CD4-positive, alpha-beta T cell (primary cell): ENCODE results near the gene GOLT1A. TPM values are rescaled to one million over a fixed set of nuclear protein-coding genes. Genes with fewer than 3 reads are reported as not detected.

Source experiments
- ATAC-seq: fragments of 200-7000 bp; cut with Tn5 transposase; one replicate; pipeline ENCODE4 v1.10.0; 2022; ENCODE audit warnings: mild to moderate bottlenecking; ENCODE audit not compliant: poor library complexity
- CTCF ChIA-PET: fragments of 350-600 bp; sonication (Branson Sonifier 250); formaldehyde crosslinking; loops from one replicate; lab custom pipeline; 2021; ENCODE audit warnings: antibody characterized with exemption, inconsistent platforms; lab: Charles Lee
- POLR2A ChIA-PET: fragments of 350-600 bp; sonication (Branson Sonifier 250); formaldehyde crosslinking; loops from one replicate; lab custom pipeline; 2021; ENCODE audit warnings: antibody characterized with exemption, inconsistent platforms; lab: Charles Lee
- DNase-seq, 14 experiments: peaks; one replicate each; pipeline ENCODE4 v3.0.0-alpha.2; 2013 to 2020; ENCODE audit warnings: mixed read lengths in 2 of 14
- H3K27ac ChIP-seq, 2 donors: one replicate each; pipeline versions ENCODE4 v1.5.1 to v1.7.0; 2013; ENCODE audit warnings: low read length in 2 of 2, low read depth in 1 of 2, mild to moderate bottlenecking in 1 of 2
- H3K27me3 ChIP-seq, 2 experiments: 1 replicate in 1 of 2; 2 replicates in 1 of 2; pipeline versions ENCODE4 v1.6.1 to v1.7.0; 2013; ENCODE audit warnings: low read length in 2 of 2, control low read depth in 1 of 2, mild to moderate bottlenecking in 1 of 2, moderate library complexity in 1 of 2; ENCODE audit not compliant: insufficient read depth in 2 of 2, control insufficient read depth in 1 of 2
- H3K36me3 ChIP-seq: one replicate; pipeline ENCODE4 v1.6.1; 2013; ENCODE audit warnings: low read length, control low read depth; ENCODE audit not compliant: insufficient read depth
- H3K4me1 ChIP-seq: one replicate; pipeline ENCODE4 v1.6.1; 2013; ENCODE audit warnings: low read length, control low read depth; ENCODE audit not compliant: insufficient read depth
- H3K4me3 ChIP-seq: one replicate; pipeline ENCODE4 v1.5.1; 2013; ENCODE audit warnings: mild to moderate bottlenecking, low read length, moderate library complexity
- H3K9me3 ChIP-seq, 2 experiments: 1 replicate in 1 of 2; 2 replicates in 1 of 2; pipeline versions ENCODE4 v1.6.1 to v1.7.0; 2013; ENCODE audit warnings: low read length in 2 of 2, mild to moderate bottlenecking in 2 of 2, control low read depth in 1 of 2, moderate library complexity in 1 of 2; ENCODE audit not compliant: control insufficient read depth in 1 of 2, insufficient read depth in 1 of 2
- H3K27ac Mint-ChIP-seq: one replicate; pipeline ENCODE4 v1.8.0; 2020; ENCODE audit warnings: mixed read lengths
- H3K27me3 Mint-ChIP-seq: one replicate; pipeline ENCODE4 v1.8.0; 2021; ENCODE audit warnings: mixed read lengths
- H3K36me3 Mint-ChIP-seq: one replicate; pipeline ENCODE4 v1.8.0; 2021; ENCODE audit warnings: low read depth, mixed read lengths
- H3K4me1 Mint-ChIP-seq: one replicate; pipeline ENCODE4 v1.8.0; 2021; ENCODE audit warnings: low read depth, mixed read lengths
- H3K4me3 Mint-ChIP-seq: one replicate; pipeline ENCODE4 v1.8.0; 2020; ENCODE audit warnings: mild to moderate bottlenecking, mixed read lengths
- H3K9me3 Mint-ChIP-seq: one replicate; pipeline ENCODE4 v1.8.0; 2020; ENCODE audit warnings: mixed read lengths
- intact Hi-C, 2 experiments: fragments of 100-400 bp; cut with DNase I in 1 of 2; cut with micrococcal nuclease in 1 of 2; formaldehyde crosslinking; loops; one replicate each; pipeline versions ENCODE4 v1.15.1 to v1.9.0; 2023 to 2025; cut with DNase I, micrococcal nuclease
- total RNA-seq, 174 experiments: library from RNA in 2 of 174; stranded (reverse) in 2 of 174; gene quantifications; one replicate each; pipeline ENCODE4 v1.2.3 and lab custom pipeline; 2021 to 2026
- TF ChIP-seq, protein P1 (sequence below): fragments of 200-600 bp; IDR thresholded peaks from one replicate; pipeline ENCODE4 v1.8.0; 2022; ENCODE audit warnings: antibody characterized with exemption, mild to moderate bottlenecking

Gene GOLT1A
- total RNA-seq, 2 experiments from 2014 or later = 0.30 TPM; not detected in 1

DNA sequence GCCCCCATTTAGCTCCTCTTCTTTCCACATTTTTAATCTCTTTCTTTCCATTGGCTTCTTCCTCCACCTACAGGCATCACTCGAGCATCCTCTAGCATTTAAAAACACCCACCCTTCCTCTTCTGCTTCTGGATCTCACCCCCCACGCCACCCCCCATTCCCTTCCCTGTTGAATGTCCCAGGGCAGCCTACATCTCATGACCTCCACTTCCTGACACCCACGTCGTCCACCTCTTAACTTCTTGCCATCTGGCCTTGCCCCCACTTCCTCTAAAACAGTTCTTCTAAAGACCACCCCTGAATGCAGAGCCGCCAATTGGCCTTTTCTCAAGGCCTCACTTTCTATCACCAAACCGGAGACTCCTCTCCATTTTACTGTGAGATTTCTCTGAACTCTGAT lies 55.8 kb downstream of the GOLT1A start:
- H3K27ac Mint-ChIP-seq = no peak overlapping the region
- no peaks in the 10 kb centered on the region for H3K36me3 Mint-ChIP-seq
- Histone ChIP-seq H3K4me1 (peaks cover under 1% of the 10 kb centered on the region), H3K27ac (no peak overlapping the region), H3K9me3 (no peaks in the 10 kb centered on the region), H3K4me3 (no peak overlapping the region), H3K27me3 (no peaks in the 10 kb centered on the region), H3K36me3 (no peaks in the 10 kb centered on the region)
- TF ChIP-seq, protein P1, sequence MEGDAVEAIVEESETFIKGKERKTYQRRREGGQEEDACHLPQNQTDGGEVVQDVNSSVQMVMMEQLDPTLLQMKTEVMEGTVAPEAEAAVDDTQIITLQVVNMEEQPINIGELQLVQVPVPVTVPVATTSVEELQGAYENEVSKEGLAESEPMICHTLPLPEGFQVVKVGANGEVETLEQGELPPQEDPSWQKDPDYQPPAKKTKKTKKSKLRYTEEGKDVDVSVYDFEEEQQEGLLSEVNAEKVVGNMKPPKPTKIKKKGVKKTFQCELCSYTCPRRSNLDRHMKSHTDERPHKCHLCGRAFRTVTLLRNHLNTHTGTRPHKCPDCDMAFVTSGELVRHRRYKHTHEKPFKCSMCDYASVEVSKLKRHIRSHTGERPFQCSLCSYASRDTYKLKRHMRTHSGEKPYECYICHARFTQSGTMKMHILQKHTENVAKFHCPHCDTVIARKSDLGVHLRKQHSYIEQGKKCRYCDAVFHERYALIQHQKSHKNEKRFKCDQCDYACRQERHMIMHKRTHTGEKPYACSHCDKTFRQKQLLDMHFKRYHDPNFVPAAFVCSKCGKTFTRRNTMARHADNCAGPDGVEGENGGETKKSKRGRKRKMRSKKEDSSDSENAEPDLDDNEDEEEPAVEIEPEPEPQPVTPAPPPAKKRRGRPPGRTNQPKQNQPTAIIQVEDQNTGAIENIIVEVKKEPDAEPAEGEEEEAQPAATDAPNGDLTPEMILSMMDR = no peak
- intact Hi-C loops = loop anchor here in 1 of 2 experiments (10.0 kb wide), 1 partner anchor 647 kb away; no protein-coding TSS in a partner anchor
- no peaks in the 10 kb centered on the region for H3K9me3 Mint-ChIP-seq
- CTCF ChIA-PET = no interaction called here
- no peaks in the 10 kb centered on the region for H3K4me1 Mint-ChIP-seq
- DNase-seq (no peak), ATAC-seq (no peak)
- POLR2A ChIA-PET = no interaction called here
- no peak overlapping the region for H3K4me3 Mint-ChIP-seq
- peaks cover 26% of the 10 kb centered on the region for H3K27me3 Mint-ChIP-seq

DNA sequence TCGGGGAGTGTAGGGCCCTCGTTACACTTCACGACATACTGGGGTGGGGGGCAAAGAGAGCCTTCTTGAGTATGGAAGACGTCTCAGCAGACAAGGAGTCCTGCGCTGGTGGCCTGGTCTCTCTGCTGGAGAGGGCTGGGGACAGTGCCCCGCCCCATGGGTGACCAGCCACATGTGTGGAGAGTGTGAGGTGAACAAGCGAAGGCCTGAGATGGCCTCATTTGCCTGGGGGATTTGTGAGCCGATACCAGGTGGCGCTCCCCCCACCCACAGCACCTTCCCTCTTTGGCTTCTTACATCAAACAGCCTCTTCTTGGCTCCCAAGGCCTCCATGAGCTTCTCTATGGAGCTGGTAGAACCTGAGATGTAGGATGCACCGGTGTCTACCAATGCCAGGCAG lies 57.9 kb downstream of the GOLT1A start:
- ATAC-seq = no peak
- Histone ChIP-seq H3K36me3 (no peaks in the 10 kb centered on the region), H3K4me1 (peaks cover 16% of the 10 kb centered on the region), H3K4me3 (no peak overlapping the region), H3K9me3 (no peaks in the 10 kb centered on the region), H3K27ac (no peak overlapping the region), H3K27me3 (peaks cover 0 to 7% of the 10 kb centered on the region in 2 experiments)
- DNase-seq = peak in 1 of 14 experiments; percentile 10
- intact Hi-C loops = loop anchor here in 1 of 2 experiments (10.0 kb wide), 1 partner anchor 649 kb away; no protein-coding TSS in a partner anchor
- H3K4me3 Mint-ChIP-seq = no peak overlapping the region
- peaks cover 17% of the 10 kb centered on the region for H3K27me3 Mint-ChIP-seq
- no peaks in the 10 kb centered on the region for H3K36me3 Mint-ChIP-seq
- H3K4me1 Mint-ChIP-seq = peaks cover 1% of the 10 kb centered on the region
- H3K27ac Mint-ChIP-seq = no peak overlapping the region
- H3K9me3 Mint-ChIP-seq = no peaks in the 10 kb centered on the region
- TF ChIP-seq, protein P1 = no peak
- ChIA-PET POLR2A (no interaction called here), CTCF (no interaction called here)

DNA sequence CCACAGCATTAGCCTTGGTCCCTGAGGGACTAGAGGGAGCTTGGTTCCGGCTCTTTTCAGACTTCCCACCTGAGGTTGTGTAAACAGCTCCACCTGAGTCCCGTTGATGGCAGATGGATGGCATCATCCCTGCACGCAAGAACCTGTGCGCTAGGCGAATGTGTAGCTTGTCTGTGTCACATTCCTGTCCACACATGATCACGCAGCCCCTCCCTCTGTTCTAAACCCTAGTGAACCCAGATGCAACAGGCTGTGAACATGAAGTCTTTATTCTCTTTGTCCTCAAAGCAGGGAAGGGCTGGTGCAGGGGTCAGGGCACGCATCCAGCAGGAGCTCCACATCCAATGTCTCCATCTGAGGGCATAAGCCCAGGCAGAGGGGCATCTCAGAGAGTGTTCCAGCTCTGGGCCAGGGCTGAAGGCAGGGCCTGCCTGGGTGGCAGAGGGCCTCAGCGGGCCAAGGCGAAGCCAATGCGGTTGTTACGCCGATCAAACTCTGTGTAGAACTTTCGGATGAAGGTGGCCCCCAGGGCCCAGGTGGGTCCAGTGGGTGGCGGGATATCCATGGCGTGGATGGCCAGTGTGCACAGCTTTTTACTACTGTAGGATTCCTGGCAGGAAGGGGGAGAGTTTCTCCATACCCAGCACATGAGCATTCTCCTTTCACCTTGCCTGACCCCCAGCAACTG lies 59.1 kb downstream of the GOLT1A start:
- TF ChIP-seq, protein P1 = no peak
- Histone ChIP-seq H3K36me3 (no peaks in the 10 kb centered on the region), H3K4me1 (peaks cover 18% of the 10 kb centered on the region), H3K9me3 (no peaks in the 10 kb centered on the region), H3K4me3 (no peak overlapping the region), H3K27me3 (peaks cover 0 to 7% of the 10 kb centered on the region in 2 experiments), H3K27ac (no peak overlapping the region)
- Mint-ChIP-seq H3K4me3 (peak overlapping the region; percentile 56), H3K9me3 (no peaks in the 10 kb centered on the region), H3K4me1 (peaks cover 11% of the 10 kb centered on the region), H3K27ac (no peak overlapping the region), H3K27me3 (peaks cover 11% of the 10 kb centered on the region), H3K36me3 (no peaks in the 10 kb centered on the region)
- intact Hi-C loops = loop anchor here in 1 of 2 experiments (10.0 kb wide), 1 partner anchor 650 kb away; no protein-coding TSS in a partner anchor
- POLR2A ChIA-PET = no interaction called here
- CTCF ChIA-PET = no interaction called here
- DNase-seq (peak in 1 of 14 experiments; percentile 7), ATAC-seq (no peak)
